ENCODE measurements around the gene CCT5.

CCT5 gene

DNA sequence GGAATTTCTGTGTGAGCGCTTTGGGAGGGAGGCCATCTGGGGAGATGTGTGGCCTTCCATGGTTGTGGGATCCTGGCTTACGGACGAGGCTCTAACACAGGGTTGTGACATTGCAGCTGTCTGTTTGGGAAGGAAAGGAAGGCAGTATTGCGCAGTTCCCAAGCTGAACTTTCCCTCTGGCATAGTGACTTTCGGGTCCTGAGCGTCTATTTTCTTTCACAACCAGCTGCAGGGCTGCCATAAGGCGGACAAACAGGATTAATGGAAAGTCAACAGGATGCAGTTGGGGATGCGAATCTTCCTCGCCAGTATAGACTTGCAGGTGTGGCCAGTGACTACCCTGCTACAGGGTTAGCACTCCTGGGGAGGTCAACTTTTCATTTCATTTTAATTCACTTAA, 25.9 kb downstream of the CCT5 start:
- no peak for ATAC-seq
- TF ChIP-seq TOX (CRISPR knock-in tag; IDR thresholded peaks at IDR 0.05; ENCODE audit: borderline replicate concordance) (no peak), BACH2 (CRISPR knock-in tag; IDR thresholded peaks at IDR 0.05; ENCODE audit: borderline replicate concordance) (no peak), TSHZ2 (CRISPR knock-in tag; IDR thresholded peaks at IDR 0.05) (no peak), ZNF70 (CRISPR knock-in tag; IDR thresholded peaks at IDR 0.05) (no peak), ZC3H10 (CRISPR knock-in tag; IDR thresholded peaks at IDR 0.05) (no peak), GLIS3 (CRISPR knock-in tag; IDR thresholded peaks at IDR 0.05) (no peak), ZNF565 (CRISPR knock-in tag; conservative IDR thresholded peaks at IDR 0.05; ENCODE audit: low read depth) (no peak), ZNF8 (CRISPR knock-in tag; IDR thresholded peaks at IDR 0.05) (no peak), RARB (CRISPR knock-in tag; IDR thresholded peaks at IDR 0.05) (no peak)

DNA sequence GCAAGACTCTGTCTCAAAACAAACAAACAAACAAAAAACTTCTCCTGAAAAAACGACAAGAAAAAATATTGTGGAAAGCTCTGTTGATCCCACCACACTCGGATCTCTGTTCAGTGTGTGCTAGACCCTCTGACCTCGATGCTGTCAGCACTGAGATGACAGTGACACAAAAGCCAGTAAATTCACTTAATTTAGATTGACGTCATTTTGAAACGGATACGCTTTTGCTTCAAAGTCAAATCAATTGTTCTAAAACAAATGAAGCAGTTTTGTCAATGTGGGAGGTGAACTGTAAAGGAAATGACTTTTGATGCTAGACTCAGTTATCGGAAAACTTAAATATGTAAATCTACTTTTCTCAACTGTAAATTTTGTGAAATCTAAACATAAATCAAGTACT, 26.6 kb downstream of the CCT5 start:
- TF ChIP-seq GLIS3 (CRISPR knock-in tag; IDR thresholded peaks at IDR 0.05), result no peak
- no peak for ATAC-seq

GRCh38 chr5:10277773-10278630, 27.9 kb downstream of the CCT5 start:
- TF ChIP-seq ESRRG (CRISPR knock-in tag; IDR thresholded peaks at IDR 0.05), result no peak
- TF ChIP-seq ZC3H10 (CRISPR knock-in tag; IDR thresholded peaks at IDR 0.05), result no peak
- TF ChIP-seq BACH2 (CRISPR knock-in tag; IDR thresholded peaks at IDR 0.05; ENCODE audit: borderline replicate concordance), result no peak
- TF ChIP-seq ZFP3 (CRISPR knock-in tag; IDR thresholded peaks at IDR 0.05), result no peak
- TF ChIP-seq ZNF565 (CRISPR knock-in tag; conservative IDR thresholded peaks at IDR 0.05; ENCODE audit: low read depth), result no peak
- TF ChIP-seq CSDC2 (CRISPR knock-in tag; IDR thresholded peaks at IDR 0.05), result no peak
- no peak for TF ChIP-seq ZNF70 (CRISPR knock-in tag; IDR thresholded peaks at IDR 0.05)
- no peak for TF ChIP-seq ZNF8 (CRISPR knock-in tag; IDR thresholded peaks at IDR 0.05)
- TF ChIP-seq, protein P1, sequence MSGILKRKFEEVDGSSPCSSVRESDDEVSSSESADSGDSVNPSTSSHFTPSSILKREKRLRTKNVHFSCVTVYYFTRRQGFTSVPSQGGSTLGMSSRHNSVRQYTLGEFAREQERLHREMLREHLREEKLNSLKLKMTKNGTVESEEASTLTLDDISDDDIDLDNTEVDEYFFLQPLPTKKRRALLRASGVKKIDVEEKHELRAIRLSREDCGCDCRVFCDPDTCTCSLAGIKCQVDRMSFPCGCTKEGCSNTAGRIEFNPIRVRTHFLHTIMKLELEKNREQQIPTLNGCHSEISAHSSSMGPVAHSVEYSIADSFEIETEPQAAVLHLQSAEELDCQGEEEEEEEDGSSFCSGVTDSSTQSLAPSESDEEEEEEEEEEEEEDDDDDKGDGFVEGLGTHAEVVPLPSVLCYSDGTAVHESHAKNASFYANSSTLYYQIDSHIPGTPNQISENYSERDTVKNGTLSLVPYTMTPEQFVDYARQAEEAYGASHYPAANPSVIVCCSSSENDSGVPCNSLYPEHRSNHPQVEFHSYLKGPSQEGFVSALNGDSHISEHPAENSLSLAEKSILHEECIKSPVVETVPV (CRISPR knock-in tag; IDR thresholded peaks at IDR 0.05), result no peak
- TF ChIP-seq ARNTL (CRISPR knock-in tag; IDR thresholded peaks at IDR 0.05; ENCODE audit: borderline replicate concordance, low read depth), result no peak
- TF ChIP-seq ISL1 (CRISPR knock-in tag; IDR thresholded peaks at IDR 0.05), result no peak
- TF ChIP-seq TCF4 (CRISPR knock-in tag; IDR thresholded peaks at IDR 0.05; ENCODE audit: borderline replicate concordance), result no peak
- no peak for TF ChIP-seq TOX (CRISPR knock-in tag; IDR thresholded peaks at IDR 0.05; ENCODE audit: borderline replicate concordance)
- TF ChIP-seq ZFP30 (CRISPR knock-in tag; IDR thresholded peaks at IDR 0.05), result no peak
- no peak for TF ChIP-seq SNAI2 (CRISPR knock-in tag; IDR thresholded peaks at IDR 0.05)
- TF ChIP-seq OSR1 (CRISPR knock-in tag; IDR thresholded peaks at IDR 0.05), result no peak
- no peak for TF ChIP-seq RARB (CRISPR knock-in tag; IDR thresholded peaks at IDR 0.05)
- TF ChIP-seq CREB5 (CRISPR knock-in tag; IDR thresholded peaks at IDR 0.05; ENCODE audit: low read depth), result no peak
- ATAC-seq, result no peak

GRCh38 chr5:10278658-10279279, 28.7 kb downstream of the CCT5 start:
- ATAC-seq, result no peak
- TF ChIP-seq, protein P1 (CRISPR knock-in tag; IDR thresholded peaks at IDR 0.05), result no peak
- TF ChIP-seq ZNF70 (CRISPR knock-in tag; IDR thresholded peaks at IDR 0.05), result no peak
- TF ChIP-seq BACH2 (CRISPR knock-in tag; IDR thresholded peaks at IDR 0.05; ENCODE audit: borderline replicate concordance), result no peak

Data from SK-N-SH treated with all-trans-retinoic acid at 6 μM for 48 hours (cell line).